Upper lobe of left lung (tissue), 6 donors: Measurements from ENCODE around the gene DKK3. TPM values are rescaled to one million over a fixed set of nuclear protein-coding genes. Genes with fewer than 3 reads are reported as not detected.

Experiments
- ATAC-seq, 2 donors: fragments of 200-7000 bp; cut with Tn5 transposase; one replicate each; pipeline ENCODE4 v1.9.1; 2022; ENCODE audit warnings: mild to moderate bottlenecking in 2 of 2, moderate library complexity in 2 of 2; ENCODE audit not compliant: low FRiP score in 2 of 2
- DNase-seq, 2 donors: peaks; one replicate each; pipeline ENCODE4 v3.0.0-alpha.2; 2019 to 2020
- H3K27ac ChIP-seq, 4 donors: fragments of 200-600 bp; sonication (generic); one replicate each; pipeline ENCODE4 v1.5.1; 2016 to 2019
- H3K27me3 ChIP-seq, 4 donors: fragments of 200-600 bp; sonication (generic); one replicate each; pipeline ENCODE4 v1.5.1; 2017 to 2019
- H3K36me3 ChIP-seq, 4 donors: fragments of 200-600 bp; sonication (generic); one replicate each; pipeline ENCODE4 v1.5.1; 2016 to 2019
- H3K4me1 ChIP-seq, 4 donors: fragments of 200-600 bp; sonication (generic); one replicate each; pipeline ENCODE4 v1.5.1; 2018 to 2019
- H3K4me3 ChIP-seq, 4 donors: fragments of 200-600 bp; sonication (generic); one replicate each; pipeline ENCODE4 v1.5.1; 2017 to 2019; ENCODE audit warnings: mild to moderate bottlenecking in 2 of 4, moderate library complexity in 1 of 4
- H3K9me3 ChIP-seq, 4 donors: fragments of 200-600 bp; sonication (generic); one replicate each; pipeline ENCODE4 v1.5.1; 2018 to 2019
- EP300 ChIP-seq, 4 donors: sonication (generic); formaldehyde crosslinking; IDR thresholded peaks; one replicate each; pipeline ENCODE4 v1.5.1; 2017; ENCODE audit warnings: antibody characterized with exemption in 4 of 4, control low read depth in 2 of 4
- POLR2A ChIP-seq, 4 donors: fragments of 450-650 bp; IDR thresholded peaks; one replicate each; pipeline ENCODE4 v1.5.1; 2016 to 2017; ENCODE audit warnings: antibody characterized with exemption in 4 of 4, mild to moderate bottlenecking in 2 of 4
- POLR2AphosphoS5 ChIP-seq, 2 donors: sonication (generic); formaldehyde crosslinking; IDR thresholded peaks; one replicate each; pipeline ENCODE4 v1.5.1; 2017; ENCODE audit warnings: antibody characterized with exemption in 2 of 2
- WGBS, 2 donors: methylation state at CpG; one replicate each; pipeline ENCODE4 v1.1.5; 2017 to 2018; 5-methylcytosine and 5-hydroxymethylcytosine counted together
- total RNA-seq, 6 donors: library from RNA; depleted of rRNA in 4 of 6; stranded (reverse); fragments of >200 nt in 4 of 6; gene quantifications; one replicate each; pipeline versions ENCODE4 v1.1.0 to v1.2.1, GENCODE V29; 2016 to 2021
- TF ChIP-seq, protein P1 (sequence below), 6 experiments: fragments of 450-650 bp in 4 of 6; fragments of 200-600 bp in 2 of 6; sonication (generic) in 2 of 6; IDR thresholded peaks; one replicate each; pipeline ENCODE4 v1.5.1; 2016 to 2019; ENCODE audit warnings: antibody characterized with exemption in 6 of 6
- donor health status: DM: no; HTN: no; CAD: no; lungs with moderate emphysema.
- donor health status: DM: no; HTN: yes; CAD: no; lungs with severe emphysema.

Gene DKK3
- total RNA-seq, 6 donors from 2014 or later = 50.3 to 162 (median 137) TPM

DNA sequence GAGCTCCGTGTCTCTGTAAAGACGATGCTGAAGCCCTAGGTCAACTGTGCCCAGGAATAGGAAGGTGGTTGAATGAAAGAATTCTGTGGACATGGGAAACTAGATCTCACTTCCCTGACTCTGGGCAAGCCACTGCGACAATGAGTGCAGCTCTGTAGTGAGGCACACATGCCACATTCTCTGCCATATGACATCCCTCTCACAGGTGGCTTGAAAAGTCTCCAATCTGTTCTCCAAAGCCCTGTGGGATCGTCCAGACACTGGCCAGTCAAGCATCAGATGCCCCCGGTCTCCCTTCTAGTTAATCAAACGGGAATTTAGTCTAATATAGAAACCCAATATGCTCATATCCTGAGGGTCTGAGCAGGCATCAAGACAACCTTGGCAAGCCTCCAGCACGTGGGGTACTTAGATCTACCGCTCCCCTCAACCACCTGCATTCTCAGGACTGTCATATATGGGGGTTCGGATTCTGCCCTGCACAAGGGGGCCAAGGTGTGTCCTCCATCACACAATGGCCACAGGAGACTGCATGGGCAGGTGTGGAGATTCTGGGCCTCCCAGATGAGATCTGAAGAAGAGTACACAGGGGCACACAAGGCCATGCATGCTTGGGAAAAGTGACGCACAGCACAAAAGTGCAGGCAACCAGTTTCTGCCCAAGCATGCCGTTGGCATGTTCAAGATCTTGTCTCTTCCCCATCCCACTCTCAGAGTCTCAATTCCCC is 11.9 kb downstream of the DKK3 start:
- ATAC-seq = no peak
- Histone ChIP-seq H3K27ac (no peak overlapping the region), H3K27me3 (no peaks in the 10 kb centered on the region), H3K4me3 (no peak overlapping the region), H3K36me3 (peaks cover 0 to 13% (median 0%) of the 10 kb centered on the region in 4 donors), H3K9me3 (no peaks in the 10 kb centered on the region), H3K4me1 (peaks cover 0 to 5% (median 0%) of the 10 kb centered on the region in 4 donors)
- DNase-seq = no peak
- 90 to 96% methylated on average over 7 to 11 of the region's 11 CpGs for WGBS, 2 donors
- TF ChIP-seq EP300 (IDR thresholded peaks at IDR 0.05) = no peak
- no peak for TF ChIP-seq POLR2AphosphoS5 (IDR thresholded peaks at IDR 0.05)
- TF ChIP-seq, protein P1, sequence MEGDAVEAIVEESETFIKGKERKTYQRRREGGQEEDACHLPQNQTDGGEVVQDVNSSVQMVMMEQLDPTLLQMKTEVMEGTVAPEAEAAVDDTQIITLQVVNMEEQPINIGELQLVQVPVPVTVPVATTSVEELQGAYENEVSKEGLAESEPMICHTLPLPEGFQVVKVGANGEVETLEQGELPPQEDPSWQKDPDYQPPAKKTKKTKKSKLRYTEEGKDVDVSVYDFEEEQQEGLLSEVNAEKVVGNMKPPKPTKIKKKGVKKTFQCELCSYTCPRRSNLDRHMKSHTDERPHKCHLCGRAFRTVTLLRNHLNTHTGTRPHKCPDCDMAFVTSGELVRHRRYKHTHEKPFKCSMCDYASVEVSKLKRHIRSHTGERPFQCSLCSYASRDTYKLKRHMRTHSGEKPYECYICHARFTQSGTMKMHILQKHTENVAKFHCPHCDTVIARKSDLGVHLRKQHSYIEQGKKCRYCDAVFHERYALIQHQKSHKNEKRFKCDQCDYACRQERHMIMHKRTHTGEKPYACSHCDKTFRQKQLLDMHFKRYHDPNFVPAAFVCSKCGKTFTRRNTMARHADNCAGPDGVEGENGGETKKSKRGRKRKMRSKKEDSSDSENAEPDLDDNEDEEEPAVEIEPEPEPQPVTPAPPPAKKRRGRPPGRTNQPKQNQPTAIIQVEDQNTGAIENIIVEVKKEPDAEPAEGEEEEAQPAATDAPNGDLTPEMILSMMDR (IDR thresholded peaks at IDR 0.05) = no peak
- no peak for TF ChIP-seq POLR2A (IDR thresholded peaks at IDR 0.05)

GRCh38 chr11:11995601-11996000 is 12.8 kb downstream of the DKK3 start:
- Histone ChIP-seq H3K27ac (no peak overlapping the region), H3K9me3 (no peaks in the 10 kb centered on the region), H3K4me1 (peaks cover 0 to 5% (median 0%) of the 10 kb centered on the region in 4 donors), H3K27me3 (no peaks in the 10 kb centered on the region), H3K36me3 (peaks cover 0 to 9% (median 0%) of the 10 kb centered on the region in 4 donors), H3K4me3 (no peak overlapping the region)
- DNase-seq = no peak
- WGBS, 2 donors = 87 to 88% methylated on average over 3 to 6 of the region's 6 CpGs
- TF ChIP-seq POLR2A (IDR thresholded peaks at IDR 0.05) (no peak), EP300 (IDR thresholded peaks at IDR 0.05) (no peak), POLR2AphosphoS5 (IDR thresholded peaks at IDR 0.05) (no peak)
- TF ChIP-seq, protein P1 (IDR thresholded peaks at IDR 0.05) = no peak
- no peak for ATAC-seq

DNA sequence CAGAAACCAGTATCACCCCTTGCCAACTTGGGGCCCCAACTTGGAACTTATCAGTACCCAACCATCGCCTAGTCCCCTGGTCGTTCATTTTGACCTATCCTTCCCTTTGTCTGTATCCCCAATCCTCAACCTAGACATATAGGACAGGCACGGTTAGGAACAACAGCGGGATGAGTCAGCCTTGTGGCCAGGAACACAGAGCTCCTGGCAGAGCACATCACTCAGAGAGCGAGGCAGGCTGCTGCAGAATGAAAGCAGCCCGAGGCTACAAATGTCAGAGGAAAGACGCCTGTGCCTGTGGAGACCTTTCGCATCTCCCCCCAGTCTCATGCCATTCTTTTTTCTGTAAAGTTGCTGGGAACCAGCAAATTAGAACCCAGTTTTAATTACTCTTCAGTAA is 14.6 kb downstream of the DKK3 start:
- Histone ChIP-seq H3K27me3 (no peaks in the 10 kb centered on the region), H3K9me3 (no peaks in the 10 kb centered on the region), H3K4me3 (no peak overlapping the region), H3K36me3 (peaks cover 0 to 9% (median 0%) of the 10 kb centered on the region in 4 donors), H3K27ac (no peak overlapping the region), H3K4me1 (peaks cover 0 to 5% (median 2%) of the 10 kb centered on the region in 4 donors)
- ATAC-seq = peak in 1 of 2 donors; percentile 63
- DNase-seq = no peak
- WGBS, 2 donors = 76 to 88% methylated on average over 8 of the region's 8 CpGs
- TF ChIP-seq POLR2A (IDR thresholded peaks at IDR 0.05) (no peak), POLR2AphosphoS5 (IDR thresholded peaks at IDR 0.05) (no peak), EP300 (IDR thresholded peaks at IDR 0.05) (no peak)
- TF ChIP-seq, protein P1 (IDR thresholded peaks at IDR 0.05) = no peak

GRCh38 chr11:11992257-11993212 is 15.9 kb downstream of the DKK3 start:
- no peak for DNase-seq
- no peak overlapping the region for H3K27ac ChIP-seq
- H3K27me3 ChIP-seq = no peaks in the 10 kb centered on the region
- peaks cover 7 to 13% (median 9%) of the 10 kb centered on the region in 4 donors for H3K4me1 ChIP-seq
- TF ChIP-seq, protein P1 (IDR thresholded peaks at IDR 0.05) = no peak
- no peak for TF ChIP-seq POLR2AphosphoS5 (IDR thresholded peaks at IDR 0.05)
- no peak for TF ChIP-seq EP300 (IDR thresholded peaks at IDR 0.05)
- TF ChIP-seq POLR2A (IDR thresholded peaks at IDR 0.05) = no peak
- no peaks in the 10 kb centered on the region for H3K9me3 ChIP-seq
- 63 to 81% methylated on average over 6 of the region's 6 CpGs for whole genome bisulfite sequencing, 2 donors
- no peak overlapping the region for H3K4me3 ChIP-seq
- no peaks in the 10 kb centered on the region for H3K36me3 ChIP-seq
- peak in 1 of 2 donors; percentile 47 for ATAC-seq
